ENCODE results near the gene TRPV4. TPM values are rescaled to one million over a fixed set of nuclear protein-coding genes. Genes with fewer than 3 reads are reported as not detected.

Gene TRPV4
- total and polyA plus RNA-seq, 2 experiments from 2014 or later = 2.3 to 4.7 TPM

- H3K9me3 ChIP-seq (ENCODE audit: low read depth) = no peaks in the 10 kb centered on the region
- no peaks in the 10 kb centered on the region for H3K9me2 ChIP-seq (replicated peaks; ENCODE audit: insufficient read depth)
- H3K27me3 ChIP-seq = no peaks in the 10 kb centered on the region
- H3K4me2 ChIP-seq = no peak overlapping the region
- H3K4me1 ChIP-seq (ENCODE audit: insufficient read depth) = no peaks in the 10 kb centered on the region
- H3K27ac ChIP-seq = no peak overlapping the region
- H3K4me3 ChIP-seq = no peak overlapping the region
- 87% methylated on average over 16 of the region's 16 CpGs for WGBS (ENCODE audit: low lambda C conversion rate, missing lambda C conversion rate)
- H4K20me1 ChIP-seq (ENCODE audit: insufficient read depth, poor library complexity, severe bottlenecking) = no peaks in the 10 kb centered on the region
- H3K79me2 ChIP-seq = no peaks in the 10 kb centered on the region
- no peak overlapping the region for H2AFZ ChIP-seq
- H3K36me3 ChIP-seq (replicated peaks; ENCODE audit: insufficient read depth, low read depth) = no peaks in the 10 kb centered on the region
- no peak for TF ChIP-seq EZH2 (IDR thresholded peaks at IDR 0.05; ENCODE audit: borderline replicate concordance)
- no peak for TF ChIP-seq EZH2phosphoT487 (IDR thresholded peaks at IDR 0.05; ENCODE audit: low read depth, severe bottlenecking, unreplicated experiment)
- TF ChIP-seq, protein P1, sequence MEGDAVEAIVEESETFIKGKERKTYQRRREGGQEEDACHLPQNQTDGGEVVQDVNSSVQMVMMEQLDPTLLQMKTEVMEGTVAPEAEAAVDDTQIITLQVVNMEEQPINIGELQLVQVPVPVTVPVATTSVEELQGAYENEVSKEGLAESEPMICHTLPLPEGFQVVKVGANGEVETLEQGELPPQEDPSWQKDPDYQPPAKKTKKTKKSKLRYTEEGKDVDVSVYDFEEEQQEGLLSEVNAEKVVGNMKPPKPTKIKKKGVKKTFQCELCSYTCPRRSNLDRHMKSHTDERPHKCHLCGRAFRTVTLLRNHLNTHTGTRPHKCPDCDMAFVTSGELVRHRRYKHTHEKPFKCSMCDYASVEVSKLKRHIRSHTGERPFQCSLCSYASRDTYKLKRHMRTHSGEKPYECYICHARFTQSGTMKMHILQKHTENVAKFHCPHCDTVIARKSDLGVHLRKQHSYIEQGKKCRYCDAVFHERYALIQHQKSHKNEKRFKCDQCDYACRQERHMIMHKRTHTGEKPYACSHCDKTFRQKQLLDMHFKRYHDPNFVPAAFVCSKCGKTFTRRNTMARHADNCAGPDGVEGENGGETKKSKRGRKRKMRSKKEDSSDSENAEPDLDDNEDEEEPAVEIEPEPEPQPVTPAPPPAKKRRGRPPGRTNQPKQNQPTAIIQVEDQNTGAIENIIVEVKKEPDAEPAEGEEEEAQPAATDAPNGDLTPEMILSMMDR (IDR thresholded peaks at IDR 0.05; ENCODE audit: poor library complexity) = no peak
- no peak for DNase-seq (ENCODE audit: low spot score)
Observed at GRCh38 chr12:109820816-109821381, 12.3 kb downstream of the TRPV4 start.

- Histone ChIP-seq H3K36me3 (replicated peaks; ENCODE audit: insufficient read depth, low read depth) (no peaks in the 10 kb centered on the region), H3K9me3 (ENCODE audit: low read depth) (no peaks in the 10 kb centered on the region), H3K9me2 (replicated peaks; ENCODE audit: insufficient read depth) (no peaks in the 10 kb centered on the region), H3K4me3 (no peak overlapping the region), H3K27me3 (no peaks in the 10 kb centered on the region), H4K20me1 (ENCODE audit: insufficient read depth, poor library complexity, severe bottlenecking) (no peaks in the 10 kb centered on the region), H2AFZ (no peak overlapping the region), H3K4me1 (ENCODE audit: insufficient read depth) (no peaks in the 10 kb centered on the region), H3K79me2 (no peaks in the 10 kb centered on the region), H3K27ac (no peak overlapping the region), H3K4me2 (no peak overlapping the region)
- 51% methylated on average over 10 of the region's 10 CpGs for WGBS (ENCODE audit: low lambda C conversion rate, missing lambda C conversion rate)
- TF ChIP-seq, protein P1 (IDR thresholded peaks at IDR 0.05; ENCODE audit: poor library complexity) = no peak
- TF ChIP-seq EZH2 (IDR thresholded peaks at IDR 0.05; ENCODE audit: borderline replicate concordance) (no peak), EZH2phosphoT487 (IDR thresholded peaks at IDR 0.05; ENCODE audit: low read depth, severe bottlenecking, unreplicated experiment) (no peak)
- DNase-seq (ENCODE audit: low spot score) = no peak
Observed at GRCh38 chr12:109818905-109819500, 14.2 kb downstream of the TRPV4 start.

- no peaks in the 10 kb centered on the region for H3K9me3 ChIP-seq (ENCODE audit: low read depth)
- H3K4me3 ChIP-seq = no peak overlapping the region
- H3K36me3 ChIP-seq (replicated peaks; ENCODE audit: insufficient read depth, low read depth) = no peaks in the 10 kb centered on the region
- 93% methylated on average over 9 of the region's 9 CpGs for WGBS (ENCODE audit: low lambda C conversion rate, missing lambda C conversion rate)
- H3K4me1 ChIP-seq (ENCODE audit: insufficient read depth) = no peaks in the 10 kb centered on the region
- no peaks in the 10 kb centered on the region for H4K20me1 ChIP-seq (ENCODE audit: insufficient read depth, poor library complexity, severe bottlenecking)
- no peaks in the 10 kb centered on the region for H3K9me2 ChIP-seq (replicated peaks; ENCODE audit: insufficient read depth)
- DNase-seq (ENCODE audit: low spot score) = no peak
- no peaks in the 10 kb centered on the region for H3K79me2 ChIP-seq
- H3K27me3 ChIP-seq = no peaks in the 10 kb centered on the region
- H3K4me2 ChIP-seq = no peak overlapping the region
- no peak overlapping the region for H3K27ac ChIP-seq
- no peak overlapping the region for H2AFZ ChIP-seq
- TF ChIP-seq EZH2phosphoT487 (IDR thresholded peaks at IDR 0.05; ENCODE audit: low read depth, severe bottlenecking, unreplicated experiment) (no peak), EZH2 (IDR thresholded peaks at IDR 0.05; ENCODE audit: borderline replicate concordance) (no peak)
- TF ChIP-seq, protein P1 (IDR thresholded peaks at IDR 0.05; ENCODE audit: poor library complexity) = no peak
Observed at GRCh38 chr12:109818253-109818652, 14.9 kb downstream of the TRPV4 start.

All from hepatocyte (in vitro differentiated cells).